Measurements from ENCODE around the gene SH3TC1. TPM values are rescaled to one million over a fixed set of nuclear protein-coding genes. Genes with fewer than 3 reads are reported as not detected.

The SH3TC1 gene
- total RNA-seq, 1 donor from 2014 or later: 12.5 TPM

GRCh38 chr4:8160233-8160560, 38.9 kb upstream of the SH3TC1 start:
- peaks cover 50% of the 10 kb centered on the region for H3K27me3 Mint-ChIP-seq
- H3K36me3 Mint-ChIP-seq (ENCODE audit: insufficient read depth): no peaks in the 10 kb centered on the region
- peak overlapping the region; percentile 90 for H3K4me3 Mint-ChIP-seq (ENCODE audit: low read depth)
- no peak for TF ChIP-seq CTCF (IDR thresholded peaks at IDR 0.05; ENCODE audit: unreplicated experiment)
- DNase-seq (ENCODE audit: low spot score, unreplicated experiment): no peak
- H3K27ac Mint-ChIP-seq: no peak overlapping the region
- peaks cover 7% of the 10 kb centered on the region for H3K4me1 Mint-ChIP-seq (ENCODE audit: low read depth)
- no peaks in the 10 kb centered on the region for H3K9me3 Mint-ChIP-seq (ENCODE audit: low read depth)

GRCh38 chr4:8160572-8160971, 38.5 kb upstream of the SH3TC1 start:
- H3K27ac Mint-ChIP-seq: no peak overlapping the region
- no peak for TF ChIP-seq CTCF (IDR thresholded peaks at IDR 0.05; ENCODE audit: unreplicated experiment)
- no peak for DNase-seq (ENCODE audit: low spot score, unreplicated experiment)
- peaks cover 46% of the 10 kb centered on the region for H3K27me3 Mint-ChIP-seq
- H3K36me3 Mint-ChIP-seq (ENCODE audit: insufficient read depth): no peaks in the 10 kb centered on the region
- H3K4me3 Mint-ChIP-seq (ENCODE audit: low read depth): peak overlapping the region; percentile 41
- H3K4me1 Mint-ChIP-seq (ENCODE audit: low read depth): peaks cover 7% of the 10 kb centered on the region
- H3K9me3 Mint-ChIP-seq (ENCODE audit: low read depth): no peaks in the 10 kb centered on the region

DNA sequence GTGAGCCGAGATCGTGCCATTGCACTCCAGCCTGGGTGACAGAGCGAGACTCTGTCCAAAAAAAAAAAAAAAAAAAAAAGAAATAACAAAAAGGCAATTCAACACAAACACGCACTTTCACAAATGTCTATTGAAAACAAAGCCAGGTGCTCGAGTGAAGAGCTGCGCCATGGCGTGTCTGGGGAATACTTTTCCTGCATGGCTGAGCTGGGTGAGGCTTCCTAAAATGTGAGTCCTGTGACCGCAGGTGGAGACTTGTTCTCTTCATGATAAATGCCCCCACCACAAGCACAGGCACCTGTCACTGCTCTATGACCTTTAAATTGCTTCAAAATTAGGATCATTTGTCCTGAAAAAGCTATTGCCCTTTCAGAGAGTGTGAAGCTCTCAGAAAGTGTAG, 36.5 kb upstream of the SH3TC1 start:
- Mint-ChIP-seq H3K27me3 (peaks cover 33% of the 10 kb centered on the region), H3K9me3 (ENCODE audit: low read depth) (no peaks in the 10 kb centered on the region), H3K4me1 (ENCODE audit: low read depth) (peaks cover 10% of the 10 kb centered on the region), H3K4me3 (ENCODE audit: low read depth) (no peak overlapping the region), H3K27ac (no peak overlapping the region), H3K36me3 (ENCODE audit: insufficient read depth) (no peaks in the 10 kb centered on the region)
- no peak for DNase-seq (ENCODE audit: low spot score, unreplicated experiment)
- TF ChIP-seq CTCF (IDR thresholded peaks at IDR 0.05; ENCODE audit: unreplicated experiment): no peak

DNA sequence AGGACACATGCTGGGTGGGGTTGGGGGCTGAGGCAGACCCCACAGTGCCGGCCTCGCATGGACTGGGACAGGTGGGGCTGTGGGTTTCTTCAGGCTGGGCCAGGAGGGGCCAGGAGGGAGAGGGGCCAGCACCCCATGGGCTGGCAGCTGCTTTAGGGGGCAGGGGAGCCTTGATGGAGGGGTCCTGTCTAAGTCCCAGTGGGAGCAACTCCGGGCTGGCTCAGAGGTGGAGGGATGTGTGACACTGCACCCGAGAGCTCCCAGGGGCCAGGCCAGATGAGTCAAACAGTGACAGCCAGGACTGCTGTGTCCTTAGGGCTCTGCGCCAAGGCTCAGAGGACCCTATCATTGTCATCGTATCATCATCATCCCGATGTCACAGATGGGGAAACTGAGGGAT, 36.1 kb upstream of the SH3TC1 start:
- no peak for TF ChIP-seq CTCF (IDR thresholded peaks at IDR 0.05; ENCODE audit: unreplicated experiment)
- Mint-ChIP-seq H3K27ac (no peak overlapping the region), H3K36me3 (ENCODE audit: insufficient read depth) (no peaks in the 10 kb centered on the region), H3K9me3 (ENCODE audit: low read depth) (no peaks in the 10 kb centered on the region), H3K4me3 (ENCODE audit: low read depth) (no peak overlapping the region), H3K27me3 (peaks cover 32% of the 10 kb centered on the region), H3K4me1 (ENCODE audit: low read depth) (peaks cover 11% of the 10 kb centered on the region)
- no peak for DNase-seq (ENCODE audit: low spot score, unreplicated experiment)

DNA sequence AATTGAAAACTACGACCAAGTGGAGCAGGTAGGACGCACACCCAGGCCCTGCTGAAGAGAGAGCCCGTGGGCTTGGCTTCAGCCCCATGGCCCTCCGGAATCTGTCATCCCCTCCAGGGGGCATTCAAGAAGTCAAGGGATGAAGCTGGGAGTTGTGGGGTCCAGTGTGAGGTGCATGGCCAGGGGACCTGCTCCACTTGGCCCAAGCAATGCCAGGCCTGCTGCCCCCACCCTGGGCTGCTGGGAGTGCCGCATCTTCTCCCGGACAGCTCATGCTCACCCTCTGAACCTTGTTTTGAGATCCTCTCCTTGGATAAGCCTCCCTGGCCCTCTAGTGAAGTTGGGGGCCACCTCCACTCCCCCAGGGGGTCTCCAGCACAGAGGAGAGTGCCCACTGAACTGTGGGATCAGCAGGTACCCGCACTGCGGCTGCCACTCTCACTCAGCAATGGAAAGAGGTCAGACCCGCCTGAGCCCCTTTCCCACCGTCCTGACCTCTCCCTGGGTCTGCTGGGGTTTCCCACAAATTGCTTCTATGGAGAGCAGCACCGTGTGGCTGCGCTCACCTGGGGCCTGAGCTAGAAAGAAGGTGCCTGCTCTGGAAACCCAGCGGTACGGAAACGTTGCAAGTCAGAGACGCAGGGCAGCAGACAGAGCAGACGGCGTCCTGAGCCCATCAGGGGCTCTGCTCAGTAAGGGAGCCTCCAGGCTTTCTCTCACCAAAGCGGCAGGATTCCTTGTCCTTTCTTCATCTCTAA, 35.5 kb upstream of the SH3TC1 start:
- DNase-seq (ENCODE audit: low spot score, unreplicated experiment): no peak
- Mint-ChIP-seq H3K27ac (no peak overlapping the region), H3K4me3 (ENCODE audit: low read depth) (no peak overlapping the region), H3K36me3 (ENCODE audit: insufficient read depth) (no peaks in the 10 kb centered on the region), H3K27me3 (peaks cover 32% of the 10 kb centered on the region), H3K9me3 (ENCODE audit: low read depth) (no peaks in the 10 kb centered on the region), H3K4me1 (ENCODE audit: low read depth) (peaks cover 11% of the 10 kb centered on the region)
- TF ChIP-seq CTCF (IDR thresholded peaks at IDR 0.05; ENCODE audit: unreplicated experiment): no peak
